Measurements from ENCODE around the gene TCF12.

The TCF12 gene

GRCh38 chr15:57321485-57321884, 403.0 kb downstream of the TCF12 start:
- no peak for DNase-seq (ENCODE audit: low spot score)

GRCh38 chr15:57321973-57322601, 403.6 kb downstream of the TCF12 start:
- no peak for DNase-seq (ENCODE audit: low spot score)

DNA sequence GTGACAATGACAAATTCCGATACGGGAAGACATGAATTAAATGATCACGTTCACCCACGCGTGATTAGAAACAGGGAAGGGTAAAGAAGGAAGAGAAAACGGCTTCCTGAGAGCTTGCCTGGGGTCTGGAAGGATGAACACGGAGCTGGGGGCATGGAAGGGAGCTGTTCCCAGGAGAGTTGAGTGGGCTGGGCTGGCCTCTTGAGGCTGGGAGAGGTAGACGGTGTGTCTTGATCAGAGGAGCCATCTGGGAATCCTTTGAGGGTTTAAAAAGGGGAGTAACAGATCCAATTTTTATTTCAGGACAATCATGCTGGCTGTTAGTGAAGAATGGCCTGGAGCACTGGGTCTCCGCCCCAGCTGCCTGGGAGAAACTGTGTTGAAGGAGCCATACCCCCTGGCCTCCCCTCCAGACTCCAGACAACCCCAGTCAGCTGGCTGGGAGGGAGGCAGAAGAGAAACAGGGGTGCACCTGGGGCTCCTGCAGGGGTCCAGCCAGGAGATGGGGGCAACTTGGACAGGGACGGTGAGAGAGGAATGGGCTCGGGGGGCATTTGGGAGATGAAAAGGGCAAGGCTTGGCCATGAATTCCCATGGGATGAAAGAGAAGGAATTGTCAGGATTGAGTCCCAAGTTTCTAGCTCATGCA, 404.3 kb downstream of the TCF12 start:
- no peak for DNase-seq (ENCODE audit: low spot score)

- no peak for DNase-seq (ENCODE audit: low spot score)
These were observed 404.9 kb downstream of the TCF12 start for GRCh38 chr15:57323299-57323805.

DNA sequence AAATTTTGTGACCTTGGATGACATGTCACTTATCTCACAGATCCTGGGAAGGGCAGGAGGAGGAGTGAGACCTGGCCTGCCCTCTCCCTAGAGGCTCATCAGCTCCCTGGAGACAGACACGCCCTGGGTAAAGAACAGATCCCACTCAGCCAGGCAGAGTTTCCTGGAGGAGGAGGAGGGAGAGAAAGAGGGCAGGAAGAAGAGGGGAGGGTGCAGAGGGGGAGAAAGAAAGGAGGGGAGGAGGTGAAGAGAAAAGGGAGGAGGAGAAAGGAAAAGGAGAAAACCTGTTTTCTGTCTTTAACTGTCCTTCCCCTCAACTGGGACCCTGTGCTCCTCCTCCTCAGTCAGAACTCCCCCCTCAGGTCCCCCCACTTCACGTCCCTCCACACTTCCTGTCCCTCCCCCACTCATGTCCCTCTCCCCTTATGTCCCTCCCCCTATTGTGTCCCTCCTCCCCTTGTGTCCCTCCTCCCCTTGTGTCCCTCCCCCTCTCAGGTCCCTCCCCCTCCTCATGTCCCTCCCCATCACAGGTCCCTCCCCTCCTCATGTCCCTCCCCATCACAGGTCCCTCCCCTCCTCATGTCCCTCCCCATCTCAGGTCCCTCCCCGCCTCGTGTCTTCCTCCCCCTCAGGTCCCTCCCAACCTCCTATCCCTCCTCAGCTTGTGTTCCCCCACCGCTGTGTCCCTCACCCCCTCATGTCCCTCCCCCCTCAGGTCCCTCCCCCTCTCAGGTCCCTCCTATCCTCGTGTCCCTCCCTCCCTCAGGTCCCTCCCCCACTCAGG, 405.6 kb downstream of the TCF12 start:
- peak; percentile 61 for DNase-seq (ENCODE audit: low spot score)

GRCh38 chr15:57324590-57324890, 406.1 kb downstream of the TCF12 start:
- DNase-seq (ENCODE audit: low spot score) = no peak

DNA sequence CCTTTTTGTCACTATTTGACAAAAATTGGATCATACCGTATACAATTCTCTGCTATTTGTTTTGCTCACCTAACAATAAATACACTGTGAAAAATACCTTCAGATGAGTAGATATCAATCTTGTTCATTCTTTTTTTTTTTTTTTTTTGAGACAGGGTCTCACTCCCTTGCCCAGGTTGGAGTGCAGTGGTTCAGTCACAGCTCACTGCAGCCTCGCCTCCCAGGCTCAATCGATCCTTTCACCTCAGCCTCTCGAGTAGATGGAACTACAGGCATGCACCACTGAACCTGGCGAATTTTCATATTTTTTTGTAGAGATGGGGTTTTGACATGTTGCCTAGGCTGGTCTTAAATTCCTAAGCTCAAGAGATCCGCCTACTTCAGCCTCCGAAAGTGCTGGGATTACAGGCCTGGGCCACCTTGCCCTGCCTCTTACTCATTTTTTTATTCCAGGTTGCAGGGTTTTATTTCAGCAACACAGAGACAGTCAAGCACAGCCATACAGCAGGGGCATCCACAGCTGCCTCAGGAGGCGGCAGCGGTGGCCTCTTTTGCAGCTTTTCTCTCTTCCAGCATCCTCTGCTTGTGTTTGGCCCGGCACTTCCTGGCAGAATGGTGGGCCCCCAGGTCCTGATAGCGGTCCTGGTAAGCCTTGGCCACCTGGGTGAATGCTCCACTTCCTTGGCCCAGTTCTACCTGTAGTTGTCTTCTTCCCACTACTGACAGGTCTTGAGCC, 406.7 kb downstream of the TCF12 start:
- no peak for DNase-seq (ENCODE audit: low spot score)

DNA sequence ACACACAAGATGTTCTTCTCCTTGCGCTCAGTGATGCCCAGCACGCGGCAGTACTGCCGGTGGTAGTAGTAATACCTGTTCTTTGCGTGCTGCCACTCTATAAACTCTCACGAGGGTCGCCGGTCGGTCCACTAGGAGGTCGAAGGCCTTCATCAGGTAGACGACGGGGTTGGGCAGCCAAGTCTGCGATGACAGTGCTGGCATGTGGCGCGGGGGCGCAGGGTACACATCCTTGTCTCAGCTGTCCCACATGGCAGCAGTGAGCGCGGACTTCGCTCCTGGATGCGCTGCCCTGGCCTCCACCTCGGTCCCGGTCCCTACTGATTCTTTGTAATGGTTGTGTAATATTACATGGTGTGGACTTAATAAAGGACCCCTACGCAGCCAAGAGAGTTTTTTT, 407.8 kb downstream of the TCF12 start:
- DNase-seq (ENCODE audit: low spot score) = no peak

DNA sequence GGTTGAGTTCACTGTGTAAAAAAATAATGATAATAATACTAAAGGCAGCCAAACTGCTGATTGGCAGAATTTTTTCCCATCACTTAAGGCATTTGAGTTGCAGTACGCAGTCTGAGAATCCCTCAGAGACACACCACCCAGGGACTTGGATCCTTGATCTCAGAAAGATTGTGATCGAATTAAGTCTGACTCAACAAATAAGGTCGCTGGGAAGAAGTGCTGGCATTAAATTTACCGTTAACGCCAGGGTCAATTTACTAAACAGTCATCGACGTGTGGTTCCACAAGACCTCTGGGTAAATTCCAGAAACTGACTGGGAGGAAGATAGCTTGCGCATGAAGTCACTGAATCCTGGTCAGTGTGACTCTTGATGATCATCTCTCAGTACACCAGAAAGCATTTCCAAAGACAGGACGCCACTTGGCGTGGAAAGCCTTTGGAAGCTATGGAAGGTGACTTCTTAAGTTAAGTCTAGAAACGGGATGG, 409.6 kb downstream of the TCF12 start:
- DNase-seq (ENCODE audit: low spot score) = no peak

DNA sequence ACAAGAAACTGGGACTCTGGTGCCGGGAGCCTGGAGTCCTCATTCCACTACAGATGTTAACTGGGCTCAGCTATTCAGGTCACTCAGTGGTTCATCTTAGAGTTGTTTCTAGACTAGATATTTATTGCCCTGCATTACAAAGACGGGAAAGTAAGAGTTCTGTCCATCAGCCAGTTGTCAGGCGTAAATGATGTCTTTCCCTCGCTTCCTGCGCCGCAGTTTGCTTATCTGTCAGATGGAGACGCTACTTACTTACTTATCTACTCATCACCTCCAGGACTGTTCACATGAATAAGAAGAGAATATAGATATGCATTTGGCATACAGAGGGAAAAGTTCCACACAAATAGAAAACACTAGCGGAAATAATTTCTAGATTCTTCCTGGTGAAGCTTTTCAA, 410.0 kb downstream of the TCF12 start:
- DNase-seq (ENCODE audit: low spot score) = no peak

- no peak for DNase-seq (ENCODE audit: low spot score)
These were observed 410.5 kb downstream of the TCF12 start for GRCh38 chr15:57328897-57329296.

DNA sequence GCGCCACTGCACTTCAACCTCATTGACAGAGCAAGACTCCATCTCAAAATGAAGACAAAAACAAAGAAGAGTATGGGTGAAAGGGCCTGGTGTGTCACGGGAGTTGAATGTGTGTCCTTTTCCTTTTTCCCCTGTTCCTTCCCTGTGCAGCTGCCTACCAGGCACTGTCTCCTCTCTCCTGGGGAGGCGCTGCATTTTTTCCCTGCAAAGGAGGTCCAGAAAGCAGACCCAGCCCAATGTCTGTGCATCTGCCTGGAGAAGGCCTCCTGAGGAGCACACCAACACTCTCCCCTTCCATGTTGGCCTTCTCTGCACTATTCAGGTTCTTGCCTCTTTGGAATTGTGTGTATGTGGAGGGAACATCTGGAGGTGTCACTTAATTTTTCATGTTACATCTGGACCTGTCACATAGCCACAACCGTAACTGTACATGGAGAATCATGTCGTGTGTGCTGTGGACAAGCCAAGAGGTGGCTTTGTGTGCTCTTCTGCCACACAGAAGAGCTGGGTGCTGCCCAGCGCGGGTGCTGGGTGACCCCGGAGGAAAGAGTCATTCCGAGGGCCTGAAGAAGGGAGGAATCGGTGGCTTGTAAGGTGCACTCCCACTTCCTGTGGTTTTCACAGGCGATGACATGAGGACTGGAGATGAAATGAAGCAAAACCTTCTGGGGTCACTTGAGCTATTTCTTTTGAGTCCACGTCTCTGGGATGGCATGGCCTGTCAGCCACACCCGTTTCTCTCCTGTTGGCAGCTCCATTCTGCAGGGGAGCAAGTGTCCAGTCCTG, 411.3 kb downstream of the TCF12 start:
- DNase-seq (ENCODE audit: low spot score) = no peak

DNA sequence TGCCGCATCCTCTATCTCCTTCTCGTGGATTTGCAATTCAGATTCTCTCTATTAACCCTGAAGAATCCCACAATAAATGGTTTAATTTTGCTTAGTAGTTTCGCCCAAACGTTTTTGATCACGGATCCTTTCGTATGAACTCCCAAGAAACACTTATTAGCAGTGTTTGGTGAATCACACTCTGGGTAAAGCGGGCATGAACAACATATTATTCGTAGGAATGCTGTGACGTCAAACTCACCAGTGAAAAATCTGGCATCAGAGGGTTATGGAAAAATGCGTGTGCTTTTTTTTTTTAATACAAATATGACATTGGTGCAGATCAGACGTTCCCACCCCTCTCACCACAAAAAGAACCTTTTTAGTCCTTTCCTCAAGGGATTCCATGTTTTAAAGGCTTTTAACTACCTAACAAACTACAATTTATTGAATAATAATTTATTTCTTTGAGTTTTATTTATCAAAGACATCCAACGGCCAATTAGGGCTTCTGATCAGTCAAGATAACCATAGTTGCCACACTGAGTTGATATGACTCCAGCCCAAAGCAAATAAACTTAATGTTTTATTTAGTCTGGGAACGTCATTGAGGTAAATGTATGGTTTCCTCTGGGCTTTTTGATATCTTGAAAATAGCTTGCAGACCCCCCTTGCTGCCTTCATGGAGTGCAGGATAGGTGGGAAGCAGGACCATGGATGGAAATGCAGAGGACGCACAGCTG, 412.3 kb downstream of the TCF12 start:
- DNase-seq (ENCODE audit: low spot score) = no peak

DNA sequence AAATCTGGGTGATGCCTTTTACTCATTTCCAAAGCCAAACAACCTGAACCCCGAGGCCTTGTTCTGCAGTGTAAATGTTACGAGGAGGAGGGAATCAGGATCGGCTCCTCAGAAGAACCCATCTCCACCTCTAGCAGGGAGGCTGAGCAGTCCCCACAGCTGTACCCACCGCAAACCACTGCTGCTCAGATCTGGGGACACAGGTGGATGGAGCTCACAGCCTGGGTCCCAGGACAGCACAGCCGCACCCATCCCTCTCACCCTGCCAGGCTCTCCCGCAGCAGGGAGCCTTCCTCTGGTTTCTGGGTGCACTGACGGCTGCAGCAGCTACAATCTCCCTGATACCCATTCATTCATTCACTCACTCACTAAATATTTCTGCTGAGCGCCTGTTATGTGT, 413.9 kb downstream of the TCF12 start:
- DNase-seq (ENCODE audit: low spot score) = no peak

DNA sequence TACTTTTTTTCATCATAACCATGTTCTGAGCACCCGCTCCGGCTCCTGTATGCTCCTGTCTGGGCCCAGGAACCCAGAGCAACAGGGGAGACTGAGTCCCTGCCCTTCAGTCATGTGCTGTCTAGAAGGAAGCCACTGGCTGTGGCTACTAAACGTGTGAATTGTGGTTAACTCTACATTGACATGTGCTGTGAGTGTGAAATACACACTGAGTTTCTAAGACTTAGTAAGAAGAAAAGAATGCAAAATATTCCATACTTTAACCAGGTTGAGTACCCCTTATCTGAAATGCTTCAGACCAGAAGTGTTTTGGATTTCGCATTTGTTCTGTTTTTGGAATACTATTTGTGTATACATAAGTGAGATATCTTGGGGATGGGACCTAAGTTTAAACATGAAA, 415.0 kb downstream of the TCF12 start:
- DNase-seq (ENCODE audit: low spot score) = no peak

DNA sequence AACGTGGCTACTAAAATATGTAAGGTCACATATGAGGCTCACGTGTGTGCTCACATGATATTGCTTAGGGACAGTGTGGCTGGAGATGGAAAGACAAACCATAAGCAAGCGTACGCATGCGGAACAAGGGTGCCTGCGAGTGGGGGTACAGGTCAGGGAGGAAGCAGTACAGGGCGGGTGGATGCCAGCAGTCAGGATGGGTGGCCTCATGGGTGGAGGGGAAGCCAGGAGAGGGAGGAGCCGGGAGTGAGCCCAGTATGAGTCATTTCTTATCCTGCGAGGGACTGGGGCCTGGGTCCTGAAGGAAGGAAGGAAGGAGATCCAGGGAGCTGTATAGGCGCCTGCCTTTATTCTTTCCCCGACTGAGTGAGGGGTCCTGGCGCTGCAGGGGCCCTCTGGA, 415.8 kb downstream of the TCF12 start:
- DNase-seq (ENCODE audit: low spot score) = no peak

- no peak for DNase-seq (ENCODE audit: low spot score)
These were observed 416.9 kb downstream of the TCF12 start for GRCh38 chr15:57335293-57335715.

DNA sequence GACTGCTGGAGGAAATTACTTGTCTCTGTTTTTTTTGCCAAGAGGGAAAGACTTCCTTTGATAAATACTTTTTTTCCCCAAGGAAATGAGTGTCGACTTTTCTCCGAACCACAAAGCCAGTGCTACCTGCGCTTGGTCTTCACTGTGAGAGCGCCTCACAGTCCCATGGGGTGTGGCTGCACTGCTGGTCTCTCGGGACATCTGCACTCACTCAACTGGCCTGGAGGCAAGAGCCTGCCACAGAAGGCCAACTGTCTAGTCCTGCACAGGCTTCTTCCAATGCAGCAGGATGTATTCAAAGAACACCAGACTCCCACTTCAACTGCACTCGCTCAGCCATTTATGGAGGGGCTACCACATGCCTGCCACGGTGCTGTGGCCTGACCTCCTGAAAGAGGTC, 417.3 kb downstream of the TCF12 start:
- no peak for DNase-seq (ENCODE audit: low spot score)

- no peak for DNase-seq (ENCODE audit: low spot score)
These were observed 419.5 kb downstream of the TCF12 start for GRCh38 chr15:57337868-57338411.

DNA sequence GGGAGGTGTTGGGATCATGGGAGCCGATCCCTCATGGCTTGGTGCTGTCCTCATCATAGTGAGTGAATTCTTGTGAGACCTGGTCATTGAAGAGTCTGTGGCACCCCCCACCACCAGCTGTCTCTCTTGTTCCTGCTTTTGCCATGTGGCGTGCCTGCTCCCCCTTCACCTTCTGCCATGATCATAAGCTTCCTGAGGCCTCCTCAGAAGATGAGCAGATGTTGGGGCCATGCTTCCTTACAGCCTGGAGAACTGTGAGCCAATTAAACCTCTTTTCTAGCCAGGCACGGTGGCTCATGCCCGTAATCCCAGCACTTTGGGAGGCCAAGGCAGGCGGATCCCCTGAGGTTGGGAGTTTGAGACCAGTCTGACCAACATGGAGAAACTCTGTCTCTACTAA, 420.9 kb downstream of the TCF12 start:
- DNase-seq (ENCODE audit: low spot score) = no peak

Measured in iPS-NIHi11 (cell line).